HFF-Myc (cell line): Measurements from ENCODE around the gene KATNB1.
A peak's percentile ranks its signal among the peaks of the same experiment; 100 is the strongest.

Experiments
- DNase-seq: peaks from one replicate; pipeline ENCODE4 v3.0.0-alpha.2; 2011; ENCODE audit warnings: low read depth; ENCODE audit errors: extremely low read depth
- H3K4me3 ChIP-seq: replicated peaks from 2 replicates; pipeline ENCODE4 v1.5.1; 2011; ENCODE audit warnings: low read depth, mild to moderate bottlenecking, control low read depth, low read length
- CTCF ChIP-seq: IDR thresholded peaks from 2 replicates; pipeline ENCODE4 v1.5.1; 2012; ENCODE audit warnings: mild to moderate bottlenecking, low read depth, low read length, control low read depth; ENCODE audit errors: missing control alignments

The KATNB1 gene

GRCh38 chr16:57798953-57799599 lies 63.5 kb downstream of the KATNB1 start:
- H3K4me3 ChIP-seq = no peak overlapping the region
- no peak for TF ChIP-seq CTCF
- DNase-seq = no peak

- H3K4me3 ChIP-seq = no peak overlapping the region
- no peak for DNase-seq
These were observed 64.1 kb downstream of the KATNB1 start for GRCh38 chr16:57799600-57800199.

GRCh38 chr16:57800200-57801097 lies 64.9 kb downstream of the KATNB1 start:
- peak overlapping the region; percentile 79 for H3K4me3 ChIP-seq
- TF ChIP-seq CTCF = no peak
- no peak for DNase-seq

More at GRCh38 chr16:57799600-57800199, 64.1 kb downstream of the KATNB1 start:
- TF ChIP-seq CTCF = no peak

- peak overlapping the region; percentile 79 for H3K4me3 ChIP-seq
- no peak for DNase-seq
- no peak for TF ChIP-seq CTCF
These were observed 65.7 kb downstream of the KATNB1 start for GRCh38 chr16:57801098-57801808.

GRCh38 chr16:57801809-57802340 lies 66.3 kb downstream of the KATNB1 start:
- TF ChIP-seq CTCF = no peak
- no peak for DNase-seq
- H3K4me3 ChIP-seq = peak overlapping the region; percentile 79
